Keratinocyte (primary cell): ENCODE results near the gene DSE. TPM values are rescaled to one million over a fixed set of nuclear protein-coding genes. Genes with fewer than 3 reads are reported as not detected.

Source experiments
- DNase-seq: peaks from one replicate; pipeline ENCODE4 v3.0.0-alpha.2; 2011; ENCODE audit warnings: low read depth, missing footprints, low spot score
- FAIRE-seq: peaks from 2 replicates; lab custom pipeline; 2011; peaks lifted over from hg19 to GRCh38; lab: Jason Lieb, UNC
- H2AFZ ChIP-seq: 2 replicates; pipeline ENCODE4 v1.6.0; 2012; ENCODE audit warnings: low read length, control low read depth, inconsistent platforms; ENCODE audit not compliant: control insufficient read depth
- H3K27ac ChIP-seq: 2 replicates; pipeline ENCODE4 v1.5.1; 2011; ENCODE audit warnings: low read length; ENCODE audit not compliant: control insufficient read depth, insufficient read depth
- H3K27me3 ChIP-seq: 3 replicates; pipeline ENCODE4 v1.6.0; 2011; ENCODE audit warnings: low read length; ENCODE audit not compliant: control insufficient read depth, insufficient read depth; ENCODE audit errors: extremely low read depth
- H3K36me3 ChIP-seq, 2 experiments: 2 replicates in 1 of 2; 3 replicates in 1 of 2; pipeline ENCODE4 v1.5.1; 2011; ENCODE audit warnings: low read length in 2 of 2, mild to moderate bottlenecking in 1 of 2; ENCODE audit not compliant: control insufficient read depth in 2 of 2, insufficient read depth in 2 of 2; ENCODE audit errors: extremely low read depth in 1 of 2
- H3K4me1 ChIP-seq: 3 replicates; pipeline ENCODE4 v1.5.1; 2011; ENCODE audit warnings: low read length; ENCODE audit not compliant: control insufficient read depth, insufficient read depth; ENCODE audit errors: extremely low read depth
- H3K4me2 ChIP-seq: 3 replicates; pipeline ENCODE4 v1.6.0; 2011; ENCODE audit warnings: low read depth, low read length; ENCODE audit not compliant: control insufficient read depth, insufficient read depth; ENCODE audit errors: extremely low read depth
- H3K4me3 ChIP-seq, 3 experiments: fragments of 200-600 bp in 1 of 3; sonication (generic) in 1 of 3; 2 replicates in 2 of 3; 3 replicates in 1 of 3; pipeline ENCODE4 v1.5.1; 2011 to 2016; ENCODE audit warnings: low read length in 3 of 3, mild to moderate bottlenecking in 3 of 3, control low read depth in 2 of 3, inconsistent platforms in 1 of 3, low read depth in 1 of 3, mixed read lengths in 1 of 3, mixed run types in 1 of 3, moderate library complexity in 1 of 3; ENCODE audit not compliant: control insufficient read depth in 2 of 3, insufficient read depth in 2 of 3; ENCODE audit errors: extremely low read depth in 1 of 3
- H3K79me2 ChIP-seq: 2 replicates; pipeline ENCODE4 v1.6.0; 2012; ENCODE audit warnings: low read length; ENCODE audit not compliant: control insufficient read depth, insufficient read depth
- H3K9ac ChIP-seq: 3 replicates; pipeline ENCODE4 v1.6.0; 2011; ENCODE audit warnings: low read length; ENCODE audit not compliant: control insufficient read depth, insufficient read depth; ENCODE audit errors: extremely low read depth
- H3K9me1 ChIP-seq: 3 replicates; pipeline ENCODE4 v1.6.0; 2011; ENCODE audit warnings: low read length; ENCODE audit not compliant: control insufficient read depth, insufficient read depth; ENCODE audit errors: extremely low read depth
- H3K9me3 ChIP-seq: 2 replicates; pipeline ENCODE4 v1.5.1; 2012; ENCODE audit warnings: low read depth, low read length; ENCODE audit not compliant: control insufficient read depth
- H4K20me1 ChIP-seq: 3 replicates; pipeline ENCODE4 v1.6.0; 2011; ENCODE audit warnings: low read length; ENCODE audit not compliant: control insufficient read depth, insufficient read depth; ENCODE audit errors: extremely low read depth
- CTCF ChIP-seq, 3 experiments: IDR thresholded peaks in 1 of 3; conservative IDR thresholded peaks in 1 of 3; optimal IDR thresholded peaks in 1 of 3; 2 replicates in 2 of 3; 3 replicates in 1 of 3; pipeline versions ENCODE3 to v1.5.1; 2011; ENCODE audit warnings: low read length in 3 of 3, mild to moderate bottlenecking in 3 of 3, moderate library complexity in 2 of 3, control low read depth in 1 of 3, inconsistent platforms in 1 of 3; ENCODE audit not compliant: insufficient read depth in 2 of 3; ENCODE audit errors: extremely low read depth in 1 of 3
- EZH2 ChIP-seq: IDR thresholded peaks from one replicate; pipeline ENCODE4 v1.6.1; 2012; ENCODE audit warnings: inconsistent platforms, mild to moderate bottlenecking, low read length, moderate library complexity
- dilution Hi-C: fragments of 300-500 bp; cut with MboI; formaldehyde crosslinking; loops from one replicate; pipeline ENCODE4 v1.7.0; 2020; ENCODE audit warnings: low sequenced_read_pairs; ENCODE audit not compliant: extremely low pct_ligation_motif_present
- polyA plus RNA-seq, 5 experiments: library from polyadenylated mRNA; depleted of rRNA in 3 of 5; stranded (reverse) in 3 of 5; stranded (forward) in 1 of 5; unstranded in 1 of 5; fragments of >200 nt; gene quantifications; 1 replicate in 1 of 5; 2 replicates in 3 of 5; 3 replicates in 1 of 5; pipeline versions ENCODE4 v1.2.1 to v1.2.3, GENCODE V29; 2011 to 2012; ENCODE audit warnings: missing spikeins in 2 of 5, low read depth in 1 of 5, low replicate concordance in 1 of 5

DSE gene
- polyA plus RNA-seq, 1 donor (not counting 4 experiments of a cell fraction or from before 2014, with no cell fraction given) = 99.7 TPM

- Histone ChIP-seq H3K4me1 (no peaks in the 10 kb centered on the region), H2AFZ (no peak overlapping the region), H3K27me3 (no peaks in the 10 kb centered on the region), H3K36me3 (peaks cover 13 to 15% of the 10 kb centered on the region in 2 experiments), H3K9ac (no peak overlapping the region), H3K9me1 (no peaks in the 10 kb centered on the region), H3K4me3 (no peak overlapping the region), H3K79me2 (no peaks in the 10 kb centered on the region), H3K27ac (no peak overlapping the region), H3K9me3 (no peaks in the 10 kb centered on the region), H3K4me2 (no peak overlapping the region), H4K20me1 (no peaks in the 10 kb centered on the region)
- DNase-seq = no peak
- TF ChIP-seq EZH2 (no peak), CTCF (optimal IDR thresholded peaks at IDR 0.05 in 1 of 3, IDR thresholded peaks at IDR 0.05 in 1 of 3, conservative IDR thresholded peaks at IDR 0.05 in 1 of 3; ENCODE audit: extremely low read depth in 1 of 3, insufficient read depth in 2 of 3, low read length in 3 of 3) (no peak)
- dilution Hi-C loops = no loop called here
- no peak for FAIRE-seq
These were observed 65.8 kb downstream of the DSE start for GRCh38 chr6:116436586-116436985.

- FAIRE-seq = no peak
- H3K4me3 ChIP-seq = no peak overlapping the region
These were observed 66.9 kb downstream of the DSE start for GRCh38 chr6:116437656-116438055.

More at GRCh38 chr6:116437656-116438055, 66.9 kb downstream of the DSE start:
- no peak for TF ChIP-seq CTCF (optimal IDR thresholded peaks at IDR 0.05 in 1 of 3, IDR thresholded peaks at IDR 0.05 in 1 of 3, conservative IDR thresholded peaks at IDR 0.05 in 1 of 3; ENCODE audit: extremely low read depth in 1 of 3, insufficient read depth in 2 of 3, low read length in 3 of 3)
- TF ChIP-seq EZH2 = no peak
- no peak overlapping the region for H3K9ac ChIP-seq
- no peak for DNase-seq
- H3K4me1 ChIP-seq = no peaks in the 10 kb centered on the region
- dilution Hi-C loops = no loop called here
- no peaks in the 10 kb centered on the region for H3K9me1 ChIP-seq
- no peaks in the 10 kb centered on the region for H3K27me3 ChIP-seq
- H3K79me2 ChIP-seq = no peaks in the 10 kb centered on the region
- H3K9me3 ChIP-seq = no peaks in the 10 kb centered on the region
- H3K36me3 ChIP-seq = peaks cover 11 to 12% of the 10 kb centered on the region in 2 experiments
- H3K27ac ChIP-seq = no peak overlapping the region
- no peak overlapping the region for H2AFZ ChIP-seq
- H4K20me1 ChIP-seq = no peaks in the 10 kb centered on the region
- H3K4me2 ChIP-seq = no peak overlapping the region
